ENCODE measurements around the gene FKBP11.

- TF ChIP-seq CTCF (IDR thresholded peaks at IDR 0.05) (no peak), POLR2A (IDR thresholded peaks at IDR 0.05) (no peak)
Measured at GRCh38 chr12:48894271-48894670, 31.0 kb downstream of the FKBP11 start.

Measured in testis (tissue), 2 donors.